GM18519 (cell line): ENCODE measurements around the gene FAM89B.
"Not testable (repeated sequence)": the region's sequence is repeated elsewhere in the genome, so short reads cannot be mapped to it uniquely, and the experiment has no call there.

Source experiments
- ATAC-seq: cut with Tn5 transposase; IDR thresholded peaks from one replicate; pipeline ENCODE4 v1.9.1; 2021; ENCODE audit warnings: mild to moderate bottlenecking, moderate library complexity; ENCODE audit not compliant: unreplicated experiment, low FRiP score

FAM89B gene

GRCh38 chr11:65556470-65557279 is 15.7 kb upstream of the FAM89B start:
- ATAC-seq: no peak

DNA sequence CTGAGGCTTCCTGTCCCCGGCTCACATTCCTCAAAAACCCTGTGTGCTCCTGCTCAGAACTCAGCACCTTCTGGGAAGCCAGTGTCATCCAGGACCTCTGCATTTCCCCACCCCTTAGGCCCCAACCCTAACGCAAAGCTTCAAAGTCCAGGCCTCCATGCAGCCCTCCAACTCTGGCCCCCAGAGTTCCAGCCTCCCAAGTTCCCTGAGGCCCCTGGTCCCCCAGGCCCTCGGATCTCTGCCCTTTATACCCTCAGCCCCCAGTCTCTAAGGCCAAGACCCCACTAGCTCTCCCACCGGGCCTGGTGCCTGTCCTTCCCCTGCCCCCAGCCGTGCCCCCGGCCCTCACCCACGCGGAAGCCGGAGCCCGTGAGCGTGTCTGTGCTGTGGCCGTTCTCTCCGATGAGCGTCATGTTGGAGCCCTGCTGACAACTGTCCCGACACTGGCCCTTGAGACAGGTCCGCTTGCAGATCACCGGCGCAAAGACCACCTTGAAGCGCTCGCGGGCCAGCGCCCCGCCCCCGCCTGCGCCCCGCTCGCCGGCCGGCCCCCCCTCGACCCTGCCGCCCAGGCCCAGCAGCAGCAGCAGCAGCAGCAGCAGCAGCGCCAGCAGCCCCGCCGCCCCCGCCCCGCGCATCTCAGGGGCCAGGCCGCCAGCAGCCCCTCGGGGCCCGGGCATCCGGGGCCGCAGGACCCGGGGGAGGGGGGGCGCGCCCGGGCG is 14.9 kb upstream of the FAM89B start:
- no peak for ATAC-seq

GRCh38 chr11:65558002-65558929 is 14.1 kb upstream of the FAM89B start, which contains the start of gene LTBP3:
TSS of gene LTBP3 (minus strand) at chr11:65558359. CDS start at chr11:65557959, 400 bp downstream.
- no peak for ATAC-seq

DNA sequence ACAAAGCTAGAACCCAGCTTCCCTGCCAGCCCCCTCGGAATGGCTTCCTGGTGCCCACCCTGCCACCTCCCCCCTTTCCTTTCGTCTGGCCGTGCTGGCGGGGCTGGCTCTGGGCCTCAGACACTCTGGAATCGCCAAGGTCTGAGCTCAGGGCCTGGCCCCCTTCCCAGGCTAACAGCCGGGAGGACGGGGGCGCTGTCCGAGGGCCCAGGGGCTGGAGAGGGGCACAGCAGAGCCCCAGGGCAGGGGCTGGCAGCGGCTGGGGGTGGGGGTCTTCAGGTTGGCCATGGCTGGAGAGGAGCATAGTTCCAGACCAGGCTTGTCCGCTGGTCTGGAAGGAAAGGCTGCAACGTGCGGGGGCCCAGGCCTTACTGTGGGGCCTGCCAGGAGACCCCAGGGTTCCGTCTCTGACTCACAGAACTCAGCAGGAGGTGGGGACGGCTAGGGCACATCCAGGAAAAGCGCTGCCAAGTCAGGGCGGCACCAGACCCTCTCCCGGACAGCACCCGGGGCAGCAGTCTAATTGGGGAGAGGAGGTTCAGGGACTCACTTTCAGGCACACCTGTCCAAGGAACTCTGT is 13.3 kb upstream of the FAM89B start:
- ATAC-seq: no peak

DNA sequence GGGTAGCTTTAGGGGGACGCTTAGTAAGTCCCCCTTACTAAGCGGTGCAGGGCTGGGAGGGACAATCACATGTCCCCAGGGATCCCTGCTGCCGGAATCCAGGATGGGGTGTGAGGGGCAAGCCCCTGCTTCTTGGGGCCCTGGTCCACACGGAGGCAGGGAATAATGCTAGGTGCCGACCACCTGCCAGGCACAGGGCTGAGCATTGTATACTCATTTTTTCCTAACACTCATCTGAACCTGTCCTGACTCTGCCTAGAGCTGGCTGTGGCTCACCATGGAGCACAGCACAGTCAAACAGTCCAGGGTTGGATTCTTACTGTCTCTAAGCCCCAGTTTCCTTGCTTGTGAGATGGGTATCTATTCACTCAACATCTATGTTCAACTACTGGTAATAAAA is 12.8 kb upstream of the FAM89B start:
- ATAC-seq: no peak

- ATAC-seq: no peak
Observed at GRCh38 chr11:65559951-65560537, 12.3 kb upstream of the FAM89B start.

DNA sequence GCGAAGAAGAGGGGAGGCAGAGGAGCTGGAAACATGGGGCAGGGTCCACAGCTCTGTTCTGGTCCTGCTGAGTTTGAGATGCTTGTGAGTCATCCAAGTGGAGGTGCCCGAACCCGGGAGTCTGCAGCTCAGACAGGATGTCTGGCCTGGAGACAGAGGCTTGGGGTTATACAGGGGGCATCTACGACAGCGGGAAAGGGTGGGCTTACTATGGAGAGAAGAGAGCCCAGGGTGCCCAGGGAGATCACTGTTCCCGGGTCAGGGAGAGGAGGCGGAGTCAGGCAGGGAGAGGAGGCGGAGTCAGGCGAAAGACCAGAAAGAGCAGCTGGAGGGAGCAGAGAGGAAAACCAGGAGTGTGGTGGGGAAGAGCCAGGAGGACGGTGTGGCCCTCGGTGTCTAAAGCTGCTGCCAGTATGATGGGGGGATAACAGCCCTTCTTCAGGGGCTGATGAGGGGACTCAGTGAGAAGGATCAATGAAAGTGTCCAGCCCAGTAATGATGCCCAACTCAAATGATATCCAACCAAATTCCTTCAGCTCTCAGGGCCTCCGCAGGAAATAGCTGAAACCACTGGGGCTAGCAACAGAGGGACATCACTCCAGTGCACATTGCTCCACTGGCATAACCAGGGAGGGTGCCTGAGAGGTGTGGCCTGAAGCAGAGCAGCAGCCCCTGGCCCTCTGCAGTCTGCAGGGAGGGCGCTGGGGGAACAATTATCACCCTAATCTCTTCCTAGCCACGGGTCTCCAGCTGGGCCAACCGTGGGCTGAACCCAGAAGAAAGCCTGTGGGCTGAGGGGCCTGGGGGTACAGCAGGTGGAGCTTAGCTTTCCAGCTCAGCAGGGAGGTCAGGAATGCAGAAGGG is 11.6 kb upstream of the FAM89B start:
- no peak for ATAC-seq

GRCh38 chr11:65562020-65562419 is 10.3 kb upstream of the FAM89B start:
- no peak for ATAC-seq

GRCh38 chr11:65562788-65563187 is 9.6 kb upstream of the FAM89B start:
- ATAC-seq: no peak

DNA sequence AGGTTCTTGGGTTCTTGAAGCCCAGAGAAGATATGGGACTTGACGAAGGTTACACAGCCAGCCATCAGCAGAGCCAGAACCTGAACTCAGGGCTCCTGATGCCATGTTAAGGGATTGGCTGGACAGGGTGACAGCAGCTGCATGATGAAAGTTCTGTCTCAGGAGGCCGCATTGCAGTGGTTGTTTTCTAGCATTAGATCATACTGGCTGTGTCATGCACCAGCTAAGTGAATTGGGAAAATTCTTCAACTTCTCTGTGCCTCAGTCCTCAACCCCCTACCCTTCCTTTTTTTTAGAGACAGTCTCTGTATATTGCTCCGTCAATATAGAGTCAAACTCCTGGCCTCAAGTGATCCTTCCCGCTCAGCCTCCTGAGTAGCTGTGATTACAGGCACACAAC is 8.7 kb upstream of the FAM89B start:
- ATAC-seq: no peak

DNA sequence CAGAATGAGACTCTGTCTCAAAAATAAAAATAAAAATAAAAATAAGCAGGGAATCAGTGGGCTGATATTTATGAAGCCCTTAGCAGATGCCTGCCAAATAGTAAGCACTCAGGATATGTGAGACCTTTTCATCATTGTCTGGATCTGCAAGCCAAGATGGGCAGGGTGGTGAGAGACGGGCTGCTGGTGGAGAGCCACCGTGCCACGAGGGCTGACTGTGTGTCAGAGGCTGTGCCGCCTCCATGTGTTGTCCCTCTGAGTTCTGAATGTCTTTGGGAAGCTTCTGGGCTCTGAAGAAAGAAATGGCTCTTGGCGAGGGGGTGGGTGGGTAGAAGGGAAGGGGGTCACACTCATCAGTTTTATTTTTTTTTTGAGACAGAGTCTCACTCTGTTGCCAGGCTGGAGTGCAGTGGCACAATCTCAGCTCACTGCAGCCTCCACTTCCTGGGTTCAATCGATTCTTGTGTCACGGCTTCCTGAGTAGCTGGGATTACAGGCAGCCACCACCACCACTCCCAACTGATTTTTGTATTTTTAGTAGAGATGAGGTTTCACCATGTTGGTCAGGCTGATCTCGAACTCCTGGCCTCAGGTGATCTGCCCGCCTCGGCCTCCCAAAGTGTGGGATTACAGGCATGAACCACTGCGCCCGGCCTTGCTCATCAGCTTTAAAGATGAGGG is 7.3 kb upstream of the FAM89B start:
- not testable (repeated sequence) for ATAC-seq

- no peak for ATAC-seq
Observed at GRCh38 chr11:65565624-65566453, 6.5 kb upstream of the FAM89B start.

DNA sequence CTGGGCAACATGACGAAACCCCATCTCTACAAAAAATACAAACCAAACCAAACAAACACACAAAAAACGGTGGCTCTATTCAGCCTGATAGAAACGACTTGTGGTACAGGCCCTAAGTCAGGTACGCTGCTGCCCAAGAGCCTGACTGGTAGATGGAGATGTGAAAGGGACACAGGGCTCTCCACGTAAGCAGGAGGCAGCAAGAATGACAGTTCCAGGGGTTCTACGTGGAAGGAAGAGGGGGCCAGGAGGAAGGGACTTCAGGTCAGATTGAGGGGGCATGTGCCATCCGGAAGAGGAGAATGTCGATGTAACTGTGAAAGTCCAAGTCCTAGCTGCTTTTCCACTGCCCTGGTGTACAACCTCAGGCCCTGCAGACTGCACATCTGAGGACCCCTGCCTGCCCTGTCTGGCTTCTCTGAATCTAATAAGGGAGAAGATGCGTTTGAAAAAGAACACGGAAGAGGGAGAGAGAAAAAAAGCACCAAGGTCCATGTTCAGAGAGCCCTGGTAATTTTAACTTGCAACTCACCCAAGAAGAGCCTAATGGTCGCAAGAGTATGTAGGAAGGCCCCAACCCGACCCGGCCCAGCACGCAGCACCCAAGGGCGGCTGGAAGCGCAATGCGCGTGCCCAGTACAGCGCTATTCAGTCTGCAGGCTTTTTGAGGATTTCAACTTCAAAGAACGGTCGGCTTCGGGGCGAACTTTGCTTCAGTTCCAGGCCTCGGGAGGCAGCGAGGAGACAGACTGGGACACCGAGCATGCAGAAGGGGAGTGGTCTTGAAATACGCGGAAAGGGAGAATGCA is 3.0 kb upstream of the FAM89B start:
- no peak for ATAC-seq

DNA sequence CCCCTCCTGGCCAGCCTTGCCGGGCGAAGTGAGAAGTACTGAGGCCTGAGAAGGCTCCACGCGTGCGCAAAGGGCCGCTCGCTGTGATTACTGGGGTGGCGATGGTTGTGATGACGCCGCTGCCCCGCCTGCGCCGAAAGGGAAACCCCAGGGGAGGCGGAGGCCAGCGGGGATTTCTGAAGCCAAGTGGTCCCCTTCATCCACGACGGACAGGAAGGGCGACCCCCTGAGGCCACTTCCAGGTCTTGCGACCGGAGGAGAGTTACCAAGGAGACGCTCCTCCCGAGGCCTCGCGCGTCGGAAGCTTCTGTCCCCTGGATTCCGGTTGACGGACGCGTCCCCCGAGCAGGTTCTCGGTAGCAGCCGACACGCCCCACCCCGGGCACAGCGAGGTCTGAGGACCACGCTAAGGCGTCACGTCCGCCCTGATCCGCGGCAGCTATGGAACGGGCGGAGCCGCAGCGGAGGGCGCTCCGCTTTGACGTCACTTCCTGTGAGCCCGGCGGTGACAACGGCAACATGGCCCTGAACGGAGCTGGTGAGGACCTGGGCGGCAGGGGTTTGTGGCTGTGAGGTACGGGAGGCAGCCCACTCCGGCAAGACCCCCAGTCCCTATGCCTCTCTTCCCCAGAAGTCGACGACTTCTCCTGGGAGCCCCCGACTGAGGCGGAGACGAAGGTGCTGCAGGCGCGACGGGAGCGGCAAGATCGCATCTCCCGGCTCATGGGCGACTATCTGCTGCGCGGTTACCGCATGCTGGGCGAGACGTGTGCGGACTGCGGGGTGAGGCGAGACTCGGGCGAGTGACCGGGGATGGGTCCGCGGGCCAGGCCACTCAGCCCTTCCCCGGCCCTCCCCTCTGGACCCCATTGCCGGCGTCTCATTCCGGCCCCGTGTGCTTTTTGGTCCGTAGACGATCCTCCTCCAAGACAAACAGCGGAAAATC is 2.1 kb upstream of the FAM89B start, which contains the start of gene ZNRD2:
ZNRD2 (plus strand) TSS at position 505 of the 946 bp plus-strand sequence; CDS start at position 520, 15 bp downstream.
- peak; percentile 49 for ATAC-seq

GRCh38 chr11:65571420-65571819 is 918 bp upstream of the FAM89B start:
- no peak for ATAC-seq

DNA sequence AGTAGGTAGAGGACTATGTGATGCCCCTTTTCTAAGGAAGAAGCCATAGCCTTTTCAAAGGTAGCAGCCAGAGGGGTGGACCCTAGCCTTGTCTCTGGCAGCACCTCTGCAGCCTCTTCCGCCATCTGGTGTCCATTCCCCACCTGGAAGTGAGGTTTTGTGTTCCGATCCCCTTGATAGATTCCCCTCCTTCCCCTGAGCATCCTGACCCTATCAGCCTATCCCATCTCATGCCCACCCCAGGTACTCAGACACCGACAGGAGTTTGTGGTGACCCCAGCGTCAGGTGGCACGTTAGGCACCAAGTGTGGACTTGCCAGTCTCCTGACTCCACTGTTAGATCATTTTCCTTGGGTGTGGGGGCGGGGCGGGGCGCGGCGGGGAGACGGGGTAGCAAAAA is 398 bp upstream of the FAM89B start:
- ATAC-seq: no peak
